Stimulated activated CD4-positive, alpha-beta T cell treated with anti-CD3 and anti-CD28 coated beads, Interleukin-15, amount 100 ng/mL, for 1 hour (primary cell): ENCODE data around the gene JAM3.
"Not testable (repeated sequence)": the region's sequence is repeated elsewhere in the genome, so short reads cannot be mapped to it uniquely, and the experiment has no call there.

Experiments used
- DNase-seq, 2 donors: peaks; one replicate each; pipeline ENCODE4 v3.0.0-alpha.2; 2020; ENCODE audit warnings: low read depth in 1 of 2, low spot score in 1 of 2

The JAM3 gene

GRCh38 chr11:134176284-134176683 lies 107.4 kb downstream of the JAM3 start:
- DNase-seq: no peak

GRCh38 chr11:134178032-134178674 lies 109.3 kb downstream of the JAM3 start:
- no peak for DNase-seq

- no peak for DNase-seq
Observed at GRCh38 chr11:134181707-134182106, 112.8 kb downstream of the JAM3 start.

- DNase-seq: not testable (repeated sequence)
Observed at GRCh38 chr11:134188092-134188491, 119.2 kb downstream of the JAM3 start.

- DNase-seq: no peak
Observed at GRCh38 chr11:134196756-134197155, 127.9 kb downstream of the JAM3 start.

GRCh38 chr11:134199531-134199930 lies 130.7 kb downstream of the JAM3 start:
- DNase-seq: no peak

GRCh38 chr11:134200688-134201087 lies 131.8 kb downstream of the JAM3 start:
- DNase-seq: no peak
